Limb (tissue), 2 donors: ENCODE measurements around the gene OTUD3.
"Not testable (repeated sequence)": the region's sequence is repeated elsewhere in the genome, so short reads cannot be mapped to it uniquely, and the experiment has no call there.

Source experiments
- DNase-seq, 2 donors: peaks; one replicate each; pipeline ENCODE4 v3.0.0-alpha.2; 2016; ENCODE audit errors: extremely low spot score in 2 of 2

Gene OTUD3

GRCh38 chr1:19910650-19911049 lies 28.5 kb downstream of the OTUD3 start:
- DNase-seq, result no peak

DNA sequence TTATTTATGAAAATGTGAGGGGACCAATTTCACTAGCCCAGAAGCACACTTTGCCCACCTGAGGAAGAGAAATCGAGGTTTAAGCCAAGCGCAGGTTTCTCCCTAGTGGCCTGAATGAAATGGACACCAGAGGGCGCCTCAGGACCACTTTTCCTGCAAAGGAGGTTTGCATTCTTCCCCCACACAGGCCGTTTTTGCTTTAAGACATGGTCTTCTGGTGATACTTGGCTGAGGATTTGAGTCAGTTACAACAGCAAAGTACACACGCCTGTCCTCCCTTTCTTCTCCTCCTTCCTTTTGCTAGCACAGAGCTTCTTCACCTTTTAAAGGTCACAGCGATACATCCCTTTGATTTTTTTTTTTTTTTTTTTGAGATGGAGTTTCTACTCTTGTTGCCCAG lies 35.9 kb downstream of the OTUD3 start:
- DNase-seq, result peak; percentile 85 to 88

- no peak for DNase-seq
Observed at GRCh38 chr1:19920132-19920710, 38.0 kb downstream of the OTUD3 start.

DNA sequence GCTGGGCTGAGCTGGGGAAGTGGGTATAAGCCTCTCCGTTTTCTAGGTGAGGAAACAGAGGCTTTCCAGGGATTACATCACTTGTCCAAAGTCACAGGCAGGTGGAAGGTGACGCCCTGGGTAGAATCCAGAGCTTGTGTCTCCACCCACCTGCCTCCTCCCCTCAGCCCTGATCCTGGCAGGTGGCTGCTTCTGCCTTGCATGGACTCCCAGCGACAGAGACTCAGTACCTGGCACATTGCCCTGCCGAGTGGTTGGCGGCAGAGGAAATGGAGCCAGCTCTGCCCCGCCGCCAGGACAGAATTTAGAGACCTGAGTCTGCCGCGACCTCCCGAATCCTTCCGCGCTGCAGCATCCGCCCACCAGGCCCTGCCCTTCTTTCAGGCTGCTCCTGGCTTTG lies 39.1 kb downstream of the OTUD3 start:
- no peak for DNase-seq

DNA sequence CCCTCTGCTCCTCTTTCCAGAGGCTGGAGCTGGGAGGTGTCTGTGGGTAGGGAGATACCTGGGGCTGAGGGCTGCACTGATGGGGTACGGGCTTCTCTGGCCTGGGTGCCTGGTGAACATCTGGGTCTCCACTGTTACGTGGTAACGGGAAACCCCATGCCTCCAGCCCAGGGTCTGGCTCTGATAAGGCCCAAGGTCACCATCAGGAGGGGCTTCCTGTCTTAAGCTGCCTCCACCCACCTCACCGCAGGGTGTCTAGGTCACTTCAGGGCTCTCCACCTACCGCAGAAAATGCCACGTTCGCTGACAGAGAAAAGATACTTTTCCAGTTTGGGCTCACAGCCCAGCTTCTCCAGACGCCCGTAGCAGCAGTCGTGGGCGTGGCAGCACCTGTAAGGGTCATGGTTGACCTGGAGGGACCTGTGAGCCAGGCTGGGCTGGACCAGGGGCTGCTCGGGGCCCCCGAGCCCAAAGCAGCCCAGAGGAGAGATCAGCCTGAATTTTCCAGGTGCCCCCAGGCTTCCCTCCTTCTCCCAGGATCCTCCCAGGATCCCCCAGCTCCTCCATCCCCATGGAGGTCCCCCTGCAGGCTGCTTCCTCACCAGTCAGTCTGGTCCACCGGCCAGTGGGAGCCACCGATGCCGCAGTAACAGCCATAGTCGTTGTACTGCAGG lies 40.0 kb downstream of the OTUD3 start:
- DNase-seq, result no peak

DNA sequence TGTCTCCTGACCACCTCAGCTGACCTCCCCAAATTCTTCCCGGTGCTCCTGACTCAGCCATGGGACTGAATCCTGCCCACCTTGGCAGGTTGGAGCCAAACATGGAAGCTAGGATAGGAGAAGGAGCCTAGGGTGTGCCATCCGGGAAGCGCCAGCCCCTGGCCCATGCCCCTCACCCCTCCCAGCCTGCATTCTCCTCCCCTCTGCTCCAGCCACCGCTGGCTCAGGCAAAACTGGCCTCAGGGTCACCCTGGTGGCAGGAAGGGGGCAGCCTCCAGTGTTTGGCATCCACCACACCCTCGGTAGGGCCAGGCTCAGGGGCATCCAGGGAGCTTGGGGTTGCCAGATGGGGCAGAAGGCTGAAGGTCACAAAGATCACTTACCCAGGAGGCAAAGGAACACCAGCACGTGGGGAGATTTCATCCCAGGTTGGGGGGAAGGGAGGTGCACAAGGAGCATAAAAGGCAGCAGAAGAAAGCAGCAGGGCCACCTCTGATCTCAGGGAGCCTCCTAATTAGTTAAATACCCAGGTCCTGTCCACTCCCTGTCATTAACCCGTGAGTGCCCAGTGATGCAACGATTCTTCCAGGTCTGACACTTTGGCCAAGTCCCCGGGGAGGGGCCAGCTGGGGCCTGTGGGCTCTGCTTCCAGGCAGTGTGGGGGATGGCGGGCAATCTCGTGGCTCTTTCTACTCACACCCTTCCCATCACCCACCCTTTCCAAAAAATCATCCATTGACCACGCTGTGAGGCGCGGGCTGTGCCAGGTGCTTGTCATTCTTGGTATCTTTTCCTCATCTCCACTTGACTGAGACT lies 41.1 kb downstream of the OTUD3 start, which contains the start of gene PLA2G2E:
Gene PLA2G2E (minus strand): TSS at position 481 of the 816 bp plus-strand sequence. CDS start 58 bp downstream, at position 423.
- no peak for DNase-seq

- no peak for DNase-seq
Observed at GRCh38 chr1:19923953-19924346, 41.8 kb downstream of the OTUD3 start.

DNA sequence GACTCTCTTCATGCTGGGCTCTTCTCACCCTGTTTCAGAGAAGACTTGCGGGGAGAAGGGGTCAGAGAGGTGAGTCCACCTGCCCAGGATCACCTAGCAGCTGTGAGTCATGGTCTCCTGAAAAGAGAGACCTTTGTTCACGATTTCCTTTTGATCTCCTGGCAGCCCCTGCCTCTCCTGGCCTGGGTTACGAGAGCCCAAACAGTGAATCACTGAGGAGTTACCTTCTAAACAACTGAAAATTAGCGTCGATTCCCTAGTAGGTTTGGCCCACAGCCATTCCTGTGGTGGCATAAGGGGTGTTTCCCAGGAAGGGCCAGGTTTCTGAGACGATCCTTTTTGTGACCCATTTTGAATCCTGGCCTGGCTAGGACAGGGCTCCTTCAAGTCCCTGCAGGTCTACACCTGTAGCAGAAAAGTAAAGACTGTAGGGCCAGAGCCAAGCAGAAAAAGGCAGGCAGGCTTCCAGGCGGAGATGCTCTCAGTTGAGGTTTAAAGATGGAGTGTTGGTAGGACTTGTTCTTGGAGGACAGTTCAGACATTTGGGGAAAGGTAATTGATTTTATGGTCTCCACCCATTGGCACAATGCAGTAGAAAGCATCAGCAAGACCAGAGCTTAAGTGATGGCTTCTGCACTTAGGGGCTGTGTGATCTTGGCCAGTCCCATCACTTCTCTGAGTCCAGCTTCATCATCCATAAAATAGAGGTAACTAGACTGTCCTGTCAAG lies 43.3 kb downstream of the OTUD3 start:
- no peak for DNase-seq

DNA sequence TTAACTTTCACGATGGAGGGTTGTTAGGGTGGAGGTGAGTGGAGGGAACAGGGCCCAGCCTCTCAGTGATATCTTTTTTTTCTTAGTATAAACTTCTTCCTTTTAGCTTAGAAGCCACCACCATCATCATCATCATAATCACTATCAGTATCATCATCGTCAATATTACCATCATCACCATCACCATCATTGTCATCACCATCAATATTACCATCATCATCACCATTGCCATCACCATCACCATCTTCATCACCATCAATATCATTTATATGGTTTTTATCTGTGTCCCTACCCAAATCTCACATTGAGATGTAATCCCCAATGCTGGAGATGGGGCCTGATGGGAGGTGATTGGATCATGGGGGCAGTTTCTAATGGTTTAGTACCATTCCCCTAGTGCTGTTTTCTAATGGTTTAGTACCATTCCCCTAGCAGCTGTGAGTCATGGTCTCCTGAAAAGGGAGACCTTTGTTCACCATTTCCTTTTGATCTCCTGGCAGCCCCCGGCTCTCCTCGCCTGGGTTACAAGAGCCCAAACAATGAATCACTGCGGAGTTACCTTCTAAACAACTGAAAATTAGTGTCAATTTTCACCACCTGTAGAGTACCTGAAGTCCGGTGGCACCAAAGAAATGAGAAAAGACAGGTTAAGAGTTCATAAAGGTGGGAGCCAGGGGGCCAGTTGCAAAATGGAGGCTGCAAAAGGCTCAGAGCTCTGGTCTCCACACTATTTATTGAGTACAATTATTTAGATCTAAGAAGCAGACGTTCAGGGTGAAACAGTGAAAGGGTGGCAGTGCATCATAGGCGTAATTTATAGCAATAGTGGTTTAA lies 44.3 kb downstream of the OTUD3 start:
- no peak for DNase-seq

DNA sequence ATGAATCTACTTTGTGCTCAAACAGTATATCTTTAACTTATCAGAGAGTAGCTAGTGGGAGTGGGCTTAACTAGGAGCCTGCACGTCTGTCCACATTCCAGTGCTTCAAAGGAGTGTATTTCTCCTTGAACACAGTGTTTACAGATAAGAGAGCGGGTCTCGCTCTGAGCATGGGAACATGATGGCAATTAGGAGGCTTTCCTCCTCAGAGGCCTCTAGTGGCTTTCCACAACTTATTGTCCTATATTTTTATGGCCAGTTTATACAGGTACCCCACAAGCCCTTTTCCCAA lies 44.9 kb downstream of the OTUD3 start:
- not testable (repeated sequence) for DNase-seq

- DNase-seq, result no peak
Observed at GRCh38 chr1:19932866-19933265, 50.7 kb downstream of the OTUD3 start.

DNA sequence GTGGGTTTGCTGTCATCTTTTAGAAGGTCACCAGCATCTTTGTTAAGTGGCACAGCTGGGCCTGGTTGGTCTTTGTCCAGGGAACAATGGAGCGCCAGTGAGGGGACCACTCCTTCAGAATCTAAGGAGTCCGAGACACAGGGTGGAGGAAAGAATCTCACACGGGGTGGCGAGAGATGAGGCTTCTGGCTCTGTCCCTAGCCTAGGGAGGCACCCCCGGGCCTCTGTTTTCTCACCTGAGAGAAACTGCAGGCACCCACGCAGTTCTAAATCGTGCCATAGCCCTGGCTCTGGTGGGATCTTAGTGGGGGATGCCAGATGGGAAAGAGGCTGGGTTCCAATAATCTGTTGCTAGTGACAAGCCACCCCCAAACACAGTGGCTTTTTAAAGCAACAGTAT lies 52.1 kb downstream of the OTUD3 start:
- DNase-seq, result no peak

DNA sequence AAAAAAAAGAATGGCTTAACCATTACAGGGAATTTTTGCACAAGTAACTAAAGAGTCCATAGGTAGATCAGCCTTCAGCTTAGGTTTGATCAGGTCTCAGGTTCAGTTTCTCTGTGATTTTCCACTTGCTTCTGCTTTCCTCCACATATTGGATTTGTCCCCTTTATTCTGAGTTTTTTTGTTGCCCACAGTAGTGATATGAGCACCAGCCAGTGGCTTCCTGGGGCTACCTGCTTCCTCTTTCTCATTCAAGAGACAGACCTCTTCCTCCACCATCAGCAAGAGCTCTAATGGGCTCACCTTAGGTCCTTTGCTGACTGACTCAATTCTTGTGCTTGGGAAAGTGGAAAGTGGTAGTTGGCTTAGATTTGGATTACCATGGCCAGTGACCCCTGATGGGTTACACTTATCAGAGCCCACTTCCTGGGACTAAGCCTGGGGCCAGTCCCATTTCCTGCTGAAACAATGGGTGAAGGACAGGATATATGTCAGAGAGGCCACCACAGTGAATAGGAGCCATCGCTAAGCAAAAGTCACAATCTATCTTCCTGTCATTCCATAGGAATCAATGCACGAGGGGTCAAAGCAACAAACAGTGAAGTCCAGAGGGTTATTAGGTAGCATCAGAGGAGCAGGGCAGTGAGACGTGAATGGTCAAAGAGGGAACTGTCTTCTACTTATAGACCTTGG lies 54.0 kb downstream of the OTUD3 start:
- no peak for DNase-seq

DNA sequence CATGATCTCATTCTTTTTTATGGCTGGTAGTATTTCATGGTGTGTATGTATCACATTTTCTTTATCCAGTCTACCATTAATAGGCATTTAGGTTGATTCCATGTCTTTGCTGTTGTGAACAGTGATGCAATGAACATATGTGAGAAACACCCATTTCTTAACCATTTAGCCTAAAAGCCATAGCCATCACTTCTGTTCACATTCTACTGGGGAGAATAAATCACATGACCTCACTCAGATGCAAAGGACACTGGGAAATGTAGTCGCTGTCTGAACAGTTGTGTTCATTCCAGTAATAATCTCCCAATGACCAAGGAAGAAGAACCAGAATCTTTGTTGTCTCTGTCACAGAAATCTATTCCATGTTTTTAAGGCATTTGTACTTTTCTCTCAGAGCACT lies 56.3 kb downstream of the OTUD3 start:
- no peak for DNase-seq

DNA sequence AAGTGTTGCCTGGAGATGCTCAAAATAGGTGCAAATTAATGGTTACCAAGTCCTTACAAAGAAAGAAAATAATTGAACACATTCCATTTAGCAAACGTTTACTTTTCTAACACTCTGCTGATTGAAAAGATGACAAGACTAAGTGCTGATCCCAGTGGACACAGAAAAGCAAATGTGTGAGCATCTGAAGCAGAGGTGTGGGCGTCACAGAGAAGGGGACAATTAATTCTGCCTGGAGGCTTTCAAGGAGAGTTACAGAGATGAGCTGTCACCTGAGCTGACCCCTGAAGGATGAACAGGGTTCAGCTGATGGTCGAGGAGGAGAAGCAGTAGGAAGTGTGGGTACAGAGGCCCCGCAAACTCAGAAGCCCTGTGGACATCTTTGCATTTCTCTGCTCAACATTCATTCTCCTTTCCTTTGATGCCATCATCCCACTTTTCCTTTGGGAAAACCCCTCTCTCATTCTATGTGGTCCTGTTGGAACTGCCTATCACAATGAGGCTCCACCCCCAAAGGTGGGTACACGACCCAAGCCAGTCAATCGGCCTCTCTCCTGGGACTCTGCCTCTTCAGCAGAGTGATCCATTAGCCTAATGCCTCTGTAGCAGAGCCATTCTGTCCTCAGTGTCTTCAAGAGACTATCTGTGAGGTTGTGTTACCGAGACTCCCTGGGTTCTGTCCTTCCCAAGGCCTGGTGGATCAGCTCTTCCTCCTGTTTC lies 58.5 kb downstream of the OTUD3 start:
- no peak for DNase-seq

DNA sequence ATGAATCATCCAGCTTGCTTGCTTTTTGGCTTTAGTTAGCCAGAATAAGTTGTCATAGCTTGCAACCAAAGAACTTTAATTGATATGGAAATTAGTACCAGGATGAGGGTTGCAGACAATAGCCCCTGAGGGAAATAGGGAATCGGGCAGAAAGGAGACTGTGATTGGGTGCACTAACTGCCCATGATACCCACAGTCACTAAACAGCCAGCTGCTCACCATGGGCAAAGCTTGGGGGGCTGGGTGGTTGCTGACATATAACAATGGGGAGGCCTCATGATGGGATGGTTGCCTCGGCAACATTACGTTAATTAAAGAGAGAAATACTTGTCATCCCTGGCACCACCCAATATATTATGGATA lies 59.0 kb downstream of the OTUD3 start:
- DNase-seq, result no peak

GRCh38 chr1:19942088-19942487 lies 59.9 kb downstream of the OTUD3 start:
- no peak for DNase-seq

DNA sequence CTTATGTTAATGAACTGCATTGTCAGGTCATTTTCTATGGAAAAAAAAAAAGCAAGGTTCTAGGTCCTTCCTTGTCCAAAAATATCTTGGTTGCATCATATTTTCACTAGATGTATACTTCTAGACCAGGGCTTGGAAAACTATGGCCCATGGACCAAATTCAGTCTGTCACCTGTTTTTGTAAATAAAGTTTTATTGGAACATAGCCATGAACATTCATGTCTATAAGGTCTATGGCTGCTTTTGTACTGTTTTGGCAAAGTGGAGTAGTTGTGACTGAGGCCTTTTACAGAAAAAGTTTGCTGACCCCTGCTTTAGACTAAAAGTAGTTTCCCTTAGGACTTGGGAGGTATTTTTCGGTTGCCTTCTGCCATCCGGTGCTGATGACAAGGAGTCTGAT lies 60.5 kb downstream of the OTUD3 start:
- no peak for DNase-seq

GRCh38 chr1:19945914-19946313 lies 63.7 kb downstream of the OTUD3 start:
- DNase-seq, result no peak

- no peak for DNase-seq
Observed at GRCh38 chr1:19946331-19946751, 64.1 kb downstream of the OTUD3 start.
